Fibroblast of skin of left biceps (primary cell): ENCODE data around the gene TMC3.

Experiments
- DNase-seq, 2 experiments: peaks; one replicate each; pipeline ENCODE4 v3.0.0-alpha.2; 2013; ENCODE audit warnings: low read depth in 2 of 2

The TMC3 gene

DNA sequence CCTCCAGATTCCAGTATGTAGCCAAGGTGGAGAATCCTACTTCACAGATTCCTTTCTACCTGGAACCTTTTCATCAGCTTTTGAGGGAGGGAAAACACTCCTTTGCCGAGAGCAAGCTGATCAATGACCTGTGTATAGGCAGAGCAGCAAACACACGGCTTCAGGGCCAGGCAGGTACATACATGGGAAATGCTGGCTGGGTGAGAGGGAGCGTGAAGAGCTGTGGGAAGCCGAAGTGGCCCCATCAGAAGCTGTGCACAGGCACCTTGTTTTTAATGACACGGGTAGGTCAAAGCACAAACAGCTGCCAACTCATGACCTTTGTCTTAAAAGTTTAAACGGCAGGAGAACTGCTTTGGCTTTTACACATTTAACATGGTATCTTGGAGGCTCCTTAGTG is 75.4 kb downstream of the TMC3 start:
- DNase-seq = no peak

DNA sequence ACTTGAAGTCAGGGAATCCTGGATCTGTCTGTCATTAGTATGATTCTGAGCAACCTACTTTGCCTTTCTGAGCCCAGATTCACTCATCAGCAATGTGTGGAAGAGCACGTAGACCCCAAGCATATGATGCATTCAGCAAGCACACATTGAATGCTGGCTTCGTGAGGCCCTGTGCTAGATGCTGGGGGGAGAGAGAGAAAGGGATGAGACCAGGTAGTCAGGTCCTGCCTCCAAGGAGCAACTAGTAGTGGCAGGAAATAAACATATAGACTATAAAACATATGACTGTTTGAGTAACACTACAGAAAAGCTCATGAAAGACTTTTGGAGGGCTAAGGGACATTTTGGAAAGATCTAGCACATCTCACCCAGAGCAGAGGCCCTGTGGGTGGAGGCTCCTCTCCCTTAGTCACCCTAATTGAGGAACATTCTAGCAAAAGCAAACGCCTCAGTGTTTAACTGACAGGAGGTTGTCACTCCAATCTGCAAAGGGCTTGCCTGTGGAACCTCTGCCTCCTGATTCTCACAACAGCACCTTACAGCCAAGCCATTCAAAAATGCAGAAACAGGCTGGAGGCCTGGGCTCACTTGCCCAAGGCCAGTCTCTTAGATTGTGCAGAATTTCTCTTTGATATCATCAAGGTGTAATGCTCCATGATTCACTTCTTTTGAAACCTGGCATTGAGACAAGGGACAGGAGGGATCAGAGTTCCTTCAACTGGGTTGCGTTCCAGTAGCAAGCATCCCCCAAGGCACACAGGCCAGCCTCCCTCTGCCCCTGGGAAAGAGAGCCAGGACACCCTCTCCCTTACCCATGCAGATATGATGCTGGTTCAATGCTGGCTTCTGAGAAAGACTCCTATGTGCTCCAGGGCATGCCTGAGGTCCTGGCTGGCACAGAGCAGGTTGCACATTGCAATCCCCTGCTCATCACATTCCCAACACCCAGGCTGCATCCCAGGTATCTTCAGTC is 76.1 kb downstream of the TMC3 start:
- DNase-seq = no peak

DNA sequence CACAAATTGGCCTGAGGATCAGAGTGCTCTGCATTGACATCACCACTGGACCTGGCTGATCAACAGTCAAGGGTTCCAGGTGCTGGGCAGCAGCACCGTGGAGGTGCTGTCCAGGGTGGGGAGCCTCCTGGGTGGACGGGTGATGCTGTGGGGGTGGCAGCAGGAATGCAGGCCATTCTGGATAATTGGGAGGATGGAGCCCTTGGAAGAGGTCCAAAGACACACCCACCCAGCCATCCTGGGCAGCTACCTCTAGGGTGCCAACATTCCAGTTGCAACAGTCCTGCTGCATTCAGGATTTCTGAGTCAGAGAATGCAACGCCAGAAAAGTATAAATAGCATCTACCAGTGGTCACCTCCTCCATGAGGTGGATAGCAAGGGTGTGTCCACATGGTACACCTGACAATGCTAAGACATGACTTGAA is 76.9 kb downstream of the TMC3 start:
- no peak for DNase-seq

DNA sequence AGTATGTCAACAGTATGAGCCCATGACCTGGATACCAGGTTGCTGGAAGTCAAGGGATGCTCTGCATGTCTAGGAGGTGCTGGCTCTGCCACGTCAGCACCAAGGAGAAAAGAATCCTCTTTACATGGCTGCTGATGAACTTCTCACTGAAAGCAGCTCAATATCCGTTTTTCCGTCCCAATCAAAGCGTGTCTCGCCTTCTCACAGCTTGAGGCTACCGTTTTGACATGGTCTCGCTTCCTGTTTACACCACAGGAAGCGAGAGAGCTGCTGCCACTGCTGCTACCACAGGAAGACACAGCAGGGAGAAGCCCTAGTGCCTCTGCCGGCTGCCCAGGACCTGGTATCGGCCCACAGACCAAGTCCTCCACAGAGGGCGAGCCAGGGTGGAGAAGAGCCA is 77.3 kb downstream of the TMC3 start:
- DNase-seq = no peak

DNA sequence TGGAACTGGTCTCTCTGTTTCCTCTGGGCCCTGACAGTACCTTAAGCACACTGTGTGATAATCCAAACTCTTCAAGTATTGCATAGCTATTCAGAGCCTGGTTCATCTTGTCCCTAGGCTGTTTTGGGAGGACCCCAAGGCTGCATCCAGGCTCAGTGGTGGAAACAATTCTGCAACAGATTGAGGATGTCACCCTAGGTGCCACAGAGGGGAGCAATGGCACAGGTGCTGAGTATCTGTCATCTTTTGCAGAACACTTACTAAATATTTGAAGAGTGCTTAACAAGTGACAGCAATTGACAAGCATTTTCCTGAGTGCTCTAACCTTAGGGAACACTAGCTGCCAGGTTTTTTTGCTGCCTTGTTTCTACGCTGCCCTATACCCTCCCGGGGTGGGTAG is 77.8 kb downstream of the TMC3 start:
- no peak for DNase-seq

DNA sequence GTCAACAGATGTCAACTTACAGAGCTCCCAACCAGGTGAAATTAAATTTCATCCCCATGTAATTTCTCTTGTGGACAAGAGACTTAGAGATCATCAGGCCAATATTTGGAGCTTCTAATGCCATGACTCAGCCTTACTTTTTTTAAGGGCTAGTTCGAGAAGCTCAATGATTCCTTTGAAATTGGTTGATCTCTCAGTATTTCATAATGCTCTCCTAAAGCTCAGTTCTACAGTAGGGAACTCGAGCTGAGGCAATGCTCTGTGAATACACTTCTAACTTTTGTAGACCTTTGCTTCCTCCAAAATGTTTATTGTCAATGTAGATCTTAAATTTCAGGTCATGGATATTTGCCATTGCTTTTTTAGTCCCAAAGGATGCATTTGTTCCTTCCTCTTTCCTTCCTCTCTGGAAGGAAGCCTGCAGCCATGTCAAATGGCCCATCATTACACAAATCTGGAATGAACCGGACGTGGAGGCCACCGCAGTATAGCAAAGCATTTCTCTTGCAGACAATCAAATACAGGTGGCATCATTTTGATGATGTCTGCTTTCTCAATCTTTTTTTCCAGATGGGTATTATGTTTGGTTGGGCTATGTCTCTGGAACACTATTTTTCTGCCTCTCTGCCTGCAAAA is 78.4 kb downstream of the TMC3 start:
- no peak for DNase-seq

DNA sequence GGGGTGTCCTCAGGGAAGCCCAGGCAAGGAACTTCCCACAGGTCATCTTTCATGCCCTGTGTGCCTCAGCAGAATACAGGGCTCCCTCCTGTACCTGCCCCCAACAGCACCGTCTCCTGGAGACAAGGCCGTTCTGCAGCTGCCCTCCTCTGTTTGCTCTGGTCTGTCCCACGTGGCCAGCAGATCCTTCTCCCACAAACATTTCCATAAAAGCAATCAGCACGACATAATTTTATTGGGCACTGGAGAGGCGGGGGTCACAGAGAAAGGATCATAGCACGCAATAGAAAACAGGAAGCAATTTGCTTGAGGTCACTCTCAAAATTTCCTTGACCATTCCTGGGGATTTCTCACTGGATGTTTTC is 79.5 kb downstream of the TMC3 start:
- no peak for DNase-seq

DNA sequence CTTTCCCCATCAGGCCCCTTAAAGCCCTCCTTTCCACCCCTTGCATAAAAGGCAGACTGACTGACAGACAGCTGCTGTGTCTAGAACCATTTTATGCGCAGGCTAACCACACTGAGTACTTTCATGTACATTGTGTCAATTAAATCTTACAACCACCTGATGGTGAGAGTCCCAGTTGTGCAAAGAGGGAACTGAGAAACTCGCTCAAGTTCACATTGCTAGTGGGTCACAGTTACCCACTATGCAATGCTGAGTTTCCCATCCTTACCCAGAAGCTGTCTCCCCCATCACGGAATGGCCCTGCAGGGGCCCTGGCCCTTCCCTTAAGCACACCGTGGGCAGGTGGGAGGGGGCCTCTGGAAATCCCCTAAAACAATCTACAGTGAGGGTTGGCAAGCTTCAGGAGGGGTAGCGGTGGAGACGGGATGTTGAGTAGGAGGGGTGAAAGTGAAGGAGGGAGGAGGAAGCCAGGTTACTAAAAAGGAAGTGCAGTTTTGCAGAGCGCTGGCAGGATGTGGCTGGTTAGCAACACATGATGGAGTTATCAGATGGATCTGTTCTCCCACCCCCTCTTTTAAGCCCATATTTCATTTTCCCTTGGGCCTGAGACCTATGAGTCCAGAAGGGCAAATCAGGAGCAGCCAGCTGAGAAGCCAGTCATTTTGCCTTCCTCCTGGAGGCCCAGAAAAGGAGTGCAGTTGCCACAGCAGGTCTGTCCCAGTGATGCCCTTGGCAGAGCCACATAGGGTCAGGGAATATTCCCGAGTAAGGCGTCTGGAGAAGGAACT is 80.1 kb downstream of the TMC3 start:
- no peak for DNase-seq

DNA sequence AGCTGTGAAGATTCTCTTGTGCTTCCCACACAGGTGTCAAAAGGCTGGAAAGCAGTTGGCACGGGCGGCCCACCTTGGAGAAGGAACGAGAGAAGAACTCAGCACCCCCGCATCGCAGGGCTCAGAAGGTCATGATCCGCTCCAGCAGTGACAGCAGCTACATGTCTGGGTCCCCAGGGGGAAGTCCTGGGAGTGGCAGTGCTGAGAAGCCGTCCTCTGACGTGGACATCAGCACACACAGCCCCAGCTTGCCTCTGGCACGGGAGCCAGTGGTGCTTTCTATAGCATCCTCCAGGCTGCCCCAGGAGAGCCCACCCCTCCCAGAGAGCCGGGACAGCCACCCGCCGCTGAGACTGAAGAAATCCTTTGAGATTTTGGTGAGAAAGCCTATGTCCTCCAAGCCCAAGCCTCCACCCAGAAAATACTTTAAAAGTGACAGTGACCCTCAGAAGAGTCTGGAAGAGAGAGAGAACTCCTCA is 81.5 kb downstream of the TMC3 start:
- no peak for DNase-seq

DNA sequence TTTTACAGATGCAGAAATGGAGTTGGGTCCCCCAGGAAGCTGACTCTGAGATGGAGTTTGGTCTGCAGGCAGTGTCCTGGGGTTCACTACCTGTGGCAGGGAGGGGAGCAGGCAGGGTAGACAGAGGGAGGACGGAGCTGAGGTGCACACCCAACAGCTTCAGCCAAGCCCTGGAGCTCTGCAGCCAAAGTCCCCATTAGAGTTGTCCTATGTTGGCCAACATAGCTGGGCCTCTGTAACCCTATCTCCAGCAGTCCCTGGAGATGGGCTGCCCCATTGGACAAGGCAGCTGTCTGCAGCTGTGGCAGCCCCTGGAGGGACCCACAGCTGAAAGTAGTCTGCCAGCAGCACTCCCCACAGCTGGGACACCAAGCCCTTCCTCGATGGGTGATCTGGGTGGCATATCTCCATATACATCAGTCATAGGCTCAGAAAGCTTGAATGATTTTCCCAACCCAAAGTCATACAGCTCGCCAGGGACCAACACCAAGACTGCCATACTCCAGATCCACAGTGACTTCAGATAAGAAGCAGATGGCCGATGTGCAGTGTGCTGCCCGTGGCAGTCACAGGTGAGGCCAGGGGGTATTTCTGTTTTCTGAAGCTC is 82.0 kb downstream of the TMC3 start:
- DNase-seq = no peak

DNA sequence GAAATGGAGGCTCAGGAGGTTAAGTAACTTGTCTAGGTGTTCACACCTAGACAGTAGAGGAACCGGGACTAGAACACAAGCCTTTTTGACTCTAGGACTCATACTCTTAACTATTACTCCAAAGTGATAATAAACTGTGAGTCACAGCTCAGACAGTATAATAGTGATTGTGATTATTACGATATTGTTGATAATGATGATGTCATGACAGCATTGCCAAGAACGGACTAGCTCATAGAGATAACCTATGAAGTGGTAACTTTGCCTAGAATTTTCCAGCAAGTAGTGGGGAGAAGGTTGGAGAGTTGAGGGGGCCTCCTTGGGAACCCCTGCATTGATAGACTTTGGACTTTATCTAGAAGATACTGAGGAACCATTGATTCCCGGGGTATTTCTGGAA is 84.1 kb downstream of the TMC3 start:
- no peak for DNase-seq

DNA sequence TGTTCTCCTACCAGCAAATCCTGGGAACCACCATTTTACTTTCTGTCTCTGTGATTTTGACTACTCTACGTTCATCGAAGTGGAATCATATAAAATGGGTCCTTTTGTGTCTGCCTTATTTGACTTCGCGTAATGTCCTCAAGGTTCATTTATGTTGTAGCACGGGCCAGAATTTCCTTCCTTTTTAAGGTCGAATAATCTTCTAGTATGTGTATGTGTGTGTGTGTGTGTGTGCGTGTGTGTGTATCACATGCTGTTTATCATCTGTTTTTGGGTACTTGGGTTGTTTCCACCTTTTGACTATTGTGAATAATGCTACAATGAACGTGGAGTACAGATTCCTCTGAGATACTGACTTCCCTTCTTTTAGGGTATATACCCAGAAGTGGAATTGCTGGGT is 85.4 kb downstream of the TMC3 start:
- no peak for DNase-seq

DNA sequence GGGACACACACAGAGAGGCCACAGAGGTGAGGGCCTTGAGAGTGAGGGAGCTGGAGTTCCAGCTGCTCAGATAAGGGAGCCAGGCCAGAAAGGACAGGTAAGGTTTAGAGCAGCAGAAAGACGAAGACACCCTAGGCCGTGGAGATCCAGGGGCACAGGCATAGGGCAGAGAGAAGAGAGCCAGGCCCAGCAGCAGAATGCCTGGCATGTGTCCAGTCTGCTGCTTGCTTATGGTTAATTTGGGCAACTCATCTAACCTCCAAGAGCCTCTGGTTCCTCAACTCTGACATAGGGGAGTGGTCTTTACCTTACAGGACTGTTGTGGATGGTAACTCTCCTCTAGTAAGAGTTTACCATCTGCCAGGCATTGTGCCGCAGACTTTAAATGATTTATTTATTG is 86.0 kb downstream of the TMC3 start:
- DNase-seq = no peak

DNA sequence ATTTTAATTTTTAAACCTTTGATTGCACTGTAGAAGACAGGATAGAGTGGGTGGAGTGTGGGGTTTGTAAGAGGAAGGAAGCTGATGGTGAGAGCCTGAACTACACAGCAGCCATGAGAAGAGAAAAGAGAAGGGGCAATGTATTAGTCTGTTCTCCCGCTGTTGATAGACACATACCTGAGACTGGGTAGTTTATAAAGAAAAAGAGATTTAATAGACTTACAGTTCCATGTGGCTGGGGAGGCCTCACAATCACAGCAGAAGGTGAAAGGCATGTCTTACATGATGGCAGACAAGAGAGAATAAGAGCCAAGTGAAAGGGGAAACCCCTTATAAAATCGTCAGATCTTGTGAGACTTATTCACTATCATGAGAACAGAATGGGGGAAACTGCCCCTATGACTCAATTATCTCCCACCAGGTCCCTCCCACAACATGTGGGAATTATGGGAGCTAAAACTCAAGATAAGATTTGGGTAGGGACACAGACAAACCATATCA is 87.3 kb downstream of the TMC3 start:
- DNase-seq = no peak

DNA sequence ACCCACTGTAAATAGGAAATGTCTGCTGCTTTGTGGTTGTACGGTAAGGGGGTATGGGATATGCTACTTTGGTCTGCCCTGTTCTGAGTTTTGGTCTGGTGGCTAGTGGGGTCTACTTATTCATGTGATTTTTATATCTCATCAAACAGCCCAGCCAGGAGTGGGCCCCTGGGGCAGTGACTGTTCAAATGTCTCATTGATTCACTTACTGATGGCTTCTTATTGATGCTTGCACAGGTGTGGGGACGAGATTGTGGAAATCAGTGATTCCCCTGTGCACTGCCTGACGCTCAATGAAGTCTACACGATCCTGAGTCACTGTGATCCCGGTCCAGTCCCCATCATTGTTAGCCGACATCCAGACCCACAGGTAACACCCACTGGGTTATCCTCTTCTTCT is 88.6 kb downstream of the TMC3 start:
- no peak for DNase-seq

DNA sequence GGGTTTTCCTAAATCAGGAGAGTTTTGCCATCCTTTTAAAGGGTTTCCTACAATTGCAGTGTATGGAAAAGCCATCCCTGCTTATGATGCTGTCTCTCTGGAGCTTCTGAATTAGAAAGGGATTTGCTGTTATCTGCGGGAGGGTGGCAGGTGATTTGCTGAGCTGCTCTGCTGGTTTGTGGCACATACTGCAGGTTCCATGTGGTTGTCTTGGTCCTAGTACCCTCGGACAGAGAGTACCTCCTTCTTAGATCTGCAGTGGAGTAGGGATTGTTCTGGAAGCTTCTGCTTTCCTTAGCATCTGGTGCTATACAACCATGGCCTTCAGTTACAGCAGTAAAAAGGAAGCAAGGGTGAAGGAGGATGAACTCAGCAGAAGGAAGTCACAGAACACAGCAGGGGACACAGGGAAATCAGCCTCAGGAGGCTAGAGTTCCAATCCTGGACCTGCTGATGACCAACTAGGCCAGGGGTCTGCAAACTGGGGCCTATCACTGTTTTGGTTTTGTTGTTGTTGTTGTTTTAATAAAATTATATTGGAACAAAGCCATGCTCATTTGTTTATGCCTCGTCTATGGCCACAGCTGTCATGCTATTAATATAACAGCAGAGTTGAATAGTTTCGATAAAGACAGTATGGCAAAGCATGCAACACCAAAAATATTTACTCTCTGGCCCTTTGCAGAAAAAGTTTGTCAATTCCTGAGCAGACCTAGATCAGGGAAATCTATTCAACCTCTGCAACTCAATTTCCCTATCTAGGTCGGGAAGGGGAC is 89.6 kb downstream of the TMC3 start:
- DNase-seq = no peak

DNA sequence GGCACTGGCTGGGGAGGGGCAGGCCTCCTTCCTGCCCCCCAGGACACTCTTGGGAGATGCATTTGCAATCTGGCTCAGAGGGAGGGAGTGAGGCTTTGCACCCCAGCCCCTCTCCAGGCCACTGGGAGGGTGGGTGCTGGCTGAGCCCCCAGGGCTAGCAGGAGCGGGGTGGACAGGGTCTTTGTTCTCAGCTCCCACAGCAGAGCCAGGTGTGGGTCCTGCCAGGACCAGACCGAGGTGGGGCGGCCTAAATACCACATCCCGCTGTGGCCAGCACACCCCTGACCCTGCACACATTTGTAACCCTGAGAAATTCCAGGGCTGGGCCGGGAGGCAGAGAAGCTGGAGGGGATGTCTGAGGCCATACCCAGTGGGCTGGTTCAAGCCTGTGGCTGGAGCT is 91.1 kb downstream of the TMC3 start:
- no peak for DNase-seq

DNA sequence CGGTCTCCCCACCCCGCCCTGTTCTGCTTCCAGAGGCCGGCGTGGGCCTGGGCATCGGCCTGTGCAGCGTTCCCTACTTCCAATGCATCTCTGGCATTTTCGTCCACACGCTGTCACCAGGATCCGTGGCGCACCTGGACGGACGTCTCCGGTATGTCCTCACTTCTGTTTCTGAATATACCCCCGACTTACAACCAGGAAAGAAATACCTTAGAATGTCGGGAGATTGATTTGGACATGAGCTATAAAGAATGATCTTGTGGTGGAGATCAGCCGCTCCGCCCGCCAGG is 91.5 kb downstream of the TMC3 start:
- no peak for DNase-seq

DNA sequence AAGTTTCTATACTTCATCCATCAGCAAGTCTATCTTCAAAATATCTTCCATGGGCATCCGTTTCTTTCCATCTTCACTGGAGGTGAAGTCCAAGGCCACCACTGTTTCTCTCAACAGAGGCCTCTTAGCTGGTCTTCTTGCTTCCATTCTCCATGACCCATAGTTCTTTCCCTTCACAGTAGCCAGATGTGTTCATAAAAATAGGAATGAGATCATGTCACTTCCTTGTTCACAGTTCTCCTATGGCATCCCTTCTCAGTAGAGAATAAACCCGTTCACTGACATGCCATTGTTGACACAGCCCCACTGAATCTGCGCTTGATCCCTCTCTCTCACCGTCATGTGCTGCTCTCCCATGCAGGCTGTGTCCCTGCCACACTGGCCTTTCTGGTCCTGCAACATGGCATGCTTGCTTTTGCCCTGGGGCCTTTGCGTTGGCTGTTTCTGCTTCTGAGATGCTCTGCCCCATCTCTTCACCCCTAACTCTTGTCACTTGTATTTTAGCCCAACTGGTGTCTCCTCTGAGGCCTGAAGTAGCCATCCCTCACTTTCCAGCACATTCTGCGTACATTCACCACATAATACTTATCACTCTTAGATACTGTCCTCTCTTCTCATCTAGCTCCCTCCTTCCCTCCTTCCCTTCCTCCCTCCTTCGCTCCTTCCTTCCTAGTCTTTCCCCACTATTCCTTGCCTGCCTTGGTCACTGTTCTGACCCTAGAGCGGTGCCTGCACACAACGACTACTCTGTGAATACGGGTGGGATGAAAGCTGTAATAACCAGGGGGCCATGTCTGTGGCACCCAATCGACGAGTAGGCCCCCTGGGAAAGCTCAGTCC is 92.0 kb downstream of the TMC3 start:
- no peak for DNase-seq

DNA sequence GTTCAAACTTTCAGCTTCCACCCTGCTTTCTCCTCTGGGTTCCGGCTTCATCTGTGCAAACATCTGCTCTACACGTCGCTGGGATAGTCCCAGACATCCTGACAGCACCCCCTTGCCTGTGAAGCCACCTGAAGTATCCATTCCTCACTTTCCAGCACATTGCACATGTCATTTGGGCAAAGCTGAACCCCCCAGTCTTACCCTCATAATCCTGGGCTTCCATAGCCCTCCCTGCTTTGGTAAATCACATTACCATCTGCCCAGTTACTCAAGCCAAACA is 92.6 kb downstream of the TMC3 start:
- no peak for DNase-seq
